A549 treated with dexamethasone at 1 μM for 4 hours (cell line): ENCODE data around the gene SCML1. TPM values are rescaled to one million over a fixed set of nuclear protein-coding genes. Genes with fewer than 3 reads are reported as not detected.

Experiments used
- total RNA-seq: library from RNA; stranded (reverse); fragments of 200-300 nt; extraction: Qiagen RNA extraction; gene quantifications from 5 replicates; pipeline ENCODE4 v1.2.3, GENCODE V29; 2022

SCML1 gene, protein sequence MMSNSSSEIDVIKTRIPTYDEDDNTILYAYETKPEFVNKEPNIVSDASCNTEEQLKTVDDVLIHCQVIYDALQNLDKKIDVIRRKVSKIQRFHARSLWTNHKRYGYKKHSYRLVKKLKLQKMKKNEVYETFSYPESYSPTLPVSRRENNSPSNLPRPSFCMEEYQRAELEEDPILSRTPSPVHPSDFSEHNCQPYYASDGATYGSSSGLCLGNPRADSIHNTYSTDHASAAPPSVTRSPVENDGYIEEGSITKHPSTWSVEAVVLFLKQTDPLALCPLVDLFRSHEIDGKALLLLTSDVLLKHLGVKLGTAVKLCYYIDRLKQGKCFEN
- total RNA-seq: 4.5 to 6.2 TPM (median 5.1 TPM) in 5 replicates

DNA sequence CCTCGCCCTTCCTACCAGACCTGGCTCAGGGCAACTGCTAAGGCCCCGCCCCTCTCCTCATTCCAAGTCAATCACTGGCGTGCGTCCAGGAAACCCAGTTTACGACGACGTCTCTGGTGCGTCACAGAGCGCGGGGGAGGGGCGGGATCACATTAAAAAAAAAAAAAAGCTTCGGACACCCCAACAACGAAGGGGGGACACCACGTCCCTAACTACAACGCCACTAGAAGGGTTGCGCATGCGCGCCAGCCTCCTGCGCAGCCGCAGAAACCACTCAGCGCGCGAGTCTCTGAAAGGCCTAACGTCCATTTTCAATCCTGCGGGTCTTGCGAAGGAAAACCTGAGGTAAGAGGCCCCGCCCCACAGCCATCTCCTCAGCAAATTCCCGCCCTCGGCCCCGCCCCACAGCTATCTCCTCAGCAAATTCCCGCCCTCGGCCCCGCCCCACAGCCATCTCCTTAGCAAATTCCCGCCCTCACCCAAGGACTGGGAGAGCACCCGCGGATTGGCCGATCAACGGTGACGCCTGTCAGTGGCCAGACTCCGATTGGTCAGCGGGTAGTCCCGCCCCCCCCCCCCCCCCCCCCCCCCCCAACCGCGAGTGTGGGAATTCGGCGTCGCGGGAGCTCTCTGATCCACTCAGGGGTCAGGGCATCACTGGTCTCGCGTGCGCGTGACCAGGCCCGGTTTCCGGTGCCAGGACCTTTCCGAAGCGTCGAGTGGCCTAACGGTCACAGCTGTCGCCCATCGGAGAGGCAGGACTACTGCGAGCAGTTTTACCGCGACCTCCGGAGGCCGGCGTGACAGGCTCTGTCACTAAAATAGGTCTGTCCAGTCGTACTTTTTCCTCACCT lies at the start of gene SCML1:
Gene SCML1 (plus strand): TSS at position 638 of the 854 bp plus-strand sequence. CDS start 6,694 bp downstream, outside the sequence.

Other genes starting within 250 kb of the SCML1 start
- gene RAI2, start 123.8 kb downstream of the SCML1 start, total RNA-seq: 0.21 to 0.39 TPM (median 0.27 TPM) in 5 replicates